ENCODE results near the gene AMOTL1.
"Not testable (repeated sequence)": the region's sequence is repeated elsewhere in the genome, so short reads cannot be mapped to it uniquely, and the experiment has no call there.

AMOTL1 gene

DNA sequence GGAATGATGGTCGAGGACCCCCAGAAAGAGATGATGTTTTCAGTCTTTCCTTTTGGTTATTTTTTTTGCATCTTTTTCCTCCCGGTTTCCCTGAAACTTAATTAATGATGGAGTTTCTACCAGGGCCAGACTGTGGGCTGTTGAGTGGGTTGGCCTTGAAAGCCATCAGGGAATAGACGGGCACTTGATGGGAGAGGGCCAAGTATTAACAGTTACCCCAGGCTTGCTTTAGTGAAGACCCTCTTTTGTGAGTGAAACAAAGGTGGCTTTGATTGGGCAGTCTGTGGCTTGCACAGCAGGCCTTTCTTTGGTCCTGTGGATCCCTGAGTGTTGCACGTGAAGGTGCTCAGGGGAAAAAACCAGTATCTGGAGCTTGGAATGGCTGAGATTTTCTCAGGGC is 56.9 kb downstream of the AMOTL1 start:
- no peak for DNase-seq (ENCODE audit: low read depth)

DNA sequence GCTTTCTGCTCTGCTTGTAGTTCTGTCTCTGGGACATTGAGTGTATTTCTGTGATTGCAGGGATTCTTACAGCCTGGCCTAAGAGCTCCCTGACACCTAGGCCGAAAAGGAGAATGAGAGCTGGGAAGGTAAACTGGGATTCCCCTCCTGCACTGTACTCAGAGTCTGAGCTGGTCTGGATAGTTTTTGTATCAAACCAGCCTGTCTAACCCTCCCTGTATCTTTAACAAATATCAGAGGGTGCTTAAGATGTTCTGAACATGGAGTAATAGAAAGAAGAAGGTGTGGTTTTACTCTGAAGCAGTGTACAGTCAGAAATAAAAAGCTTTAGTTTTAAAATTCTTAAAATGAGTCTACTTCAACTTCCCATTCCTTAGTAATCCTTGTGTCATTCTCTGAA is 57.3 kb downstream of the AMOTL1 start:
- DNase-seq (ENCODE audit: low read depth): no peak

DNA sequence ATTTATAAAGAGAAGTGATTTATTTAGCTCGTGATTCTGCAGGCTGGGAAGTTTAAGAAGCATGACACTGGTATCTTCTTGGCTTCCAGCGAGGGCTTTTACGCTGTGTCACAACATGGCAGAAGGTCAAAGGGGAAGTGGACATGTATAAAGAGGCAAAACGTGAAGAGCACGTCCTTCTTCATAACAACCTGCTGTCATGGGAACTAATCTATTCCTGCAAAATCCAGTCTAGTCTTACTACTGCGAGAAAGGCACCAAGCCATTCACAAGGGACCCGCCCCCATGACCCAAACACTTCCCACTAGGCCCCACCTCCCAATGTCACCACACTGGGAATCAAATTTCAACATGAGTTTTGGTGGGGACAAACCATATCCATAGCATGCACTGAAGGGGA is 58.3 kb downstream of the AMOTL1 start:
- no peak for DNase-seq (ENCODE audit: low read depth)

DNA sequence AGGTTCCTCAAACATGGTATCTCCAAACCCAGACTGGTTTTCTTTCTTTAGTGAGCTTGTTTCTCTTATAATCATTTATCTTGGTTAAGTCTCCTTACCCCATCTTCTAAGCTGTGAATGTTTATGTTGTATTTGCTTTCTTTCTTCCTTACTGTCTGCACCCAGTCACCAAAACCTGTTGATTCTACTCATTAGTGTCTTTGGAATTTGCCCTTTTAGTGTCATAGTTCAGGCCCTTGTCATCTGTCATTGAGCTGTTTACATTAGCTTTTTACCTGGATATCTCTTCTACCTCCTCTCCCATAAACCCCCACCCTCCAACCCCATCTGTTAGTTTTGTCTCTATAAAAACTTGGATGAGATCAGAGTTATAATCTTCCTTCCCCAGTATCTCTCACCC is 59.9 kb downstream of the AMOTL1 start:
- DNase-seq (ENCODE audit: low read depth): no peak

DNA sequence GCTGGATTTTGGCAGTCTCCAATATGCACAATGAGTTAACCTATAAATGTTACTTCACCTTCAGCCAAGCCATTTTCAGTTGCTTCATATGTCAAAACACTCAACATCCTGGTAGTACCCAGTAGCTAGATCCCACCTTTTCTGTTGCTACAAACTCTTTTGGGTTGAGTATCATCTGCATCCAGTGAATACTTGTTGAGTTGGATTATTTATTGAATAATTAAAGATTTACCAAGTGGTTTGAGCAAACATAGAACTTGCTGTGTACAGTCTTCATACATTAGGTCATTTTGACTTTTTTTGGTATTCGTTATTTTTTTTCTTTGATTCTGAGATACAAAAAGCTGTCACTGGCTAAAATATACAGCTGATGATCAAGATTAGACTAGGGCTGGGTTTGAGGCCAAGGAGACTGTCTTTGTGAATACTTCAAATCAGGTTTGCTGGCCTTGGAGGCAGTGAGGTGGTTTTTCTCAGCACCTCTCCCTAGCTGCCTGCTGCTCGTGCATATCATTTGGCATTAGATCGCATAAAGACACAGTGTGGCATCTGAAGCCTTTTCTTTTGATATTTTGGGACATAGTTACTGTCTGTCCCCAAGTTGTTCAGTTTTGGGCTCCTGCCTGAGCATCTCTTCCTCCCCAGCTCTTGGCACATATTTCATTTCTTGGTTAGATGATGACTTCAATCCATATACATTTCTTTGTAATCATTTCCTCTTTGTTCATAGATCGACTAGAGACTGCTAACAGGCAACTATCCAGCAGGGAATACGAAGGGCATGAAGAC is 62.8 kb downstream of the AMOTL1 start:
- no peak for DNase-seq (ENCODE audit: low read depth)

DNA sequence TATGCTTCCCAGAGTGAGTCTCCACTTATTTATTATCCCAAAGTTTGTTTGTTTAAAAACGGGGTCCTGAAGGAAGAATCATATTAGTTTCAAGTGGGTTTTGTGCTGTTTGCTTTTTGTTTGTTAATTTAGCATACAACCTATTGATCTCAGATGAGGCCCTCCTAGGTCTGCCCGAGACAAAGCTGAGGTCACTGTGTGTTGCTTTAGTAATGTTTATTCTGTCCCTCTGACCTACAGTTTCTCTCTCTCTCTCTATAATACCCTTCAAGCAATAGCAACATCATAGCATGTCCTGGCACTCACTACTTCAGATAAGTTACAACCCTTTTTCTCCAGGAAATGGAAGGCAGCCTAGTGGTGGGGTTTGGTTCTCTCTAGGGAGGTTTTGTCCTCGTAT is 63.4 kb downstream of the AMOTL1 start:
- DNase-seq (ENCODE audit: low read depth): no peak

DNA sequence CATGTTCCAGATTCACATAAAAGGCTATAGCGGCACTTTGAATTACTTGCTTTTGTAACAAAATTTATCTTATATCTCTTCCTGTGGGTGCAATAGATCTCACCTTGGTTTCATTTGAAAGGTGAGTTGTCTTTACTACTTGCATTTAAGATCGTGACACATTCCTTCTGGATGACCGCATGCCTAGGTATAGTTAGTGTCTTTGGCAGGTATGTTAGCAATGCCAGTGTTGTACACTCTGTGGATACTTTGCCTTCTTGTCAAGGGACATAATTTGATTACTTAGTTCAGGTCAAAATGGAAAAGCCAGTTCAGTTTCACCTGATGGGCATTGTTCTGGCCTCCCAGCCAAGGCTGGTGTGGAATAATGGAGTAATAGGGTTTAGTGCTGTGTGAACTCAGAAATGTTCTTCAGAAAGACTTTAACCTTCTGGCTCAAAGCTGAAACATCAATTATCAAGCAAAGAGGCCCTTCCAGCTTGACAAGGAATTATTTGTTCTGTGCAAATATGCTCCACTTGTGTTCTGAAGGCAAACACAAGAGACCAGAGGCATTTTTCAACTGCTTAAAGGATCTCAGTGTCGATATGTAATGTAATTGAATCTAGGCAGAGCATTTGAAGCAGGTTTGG is 64.6 kb downstream of the AMOTL1 start:
- no peak for DNase-seq (ENCODE audit: low read depth)

DNA sequence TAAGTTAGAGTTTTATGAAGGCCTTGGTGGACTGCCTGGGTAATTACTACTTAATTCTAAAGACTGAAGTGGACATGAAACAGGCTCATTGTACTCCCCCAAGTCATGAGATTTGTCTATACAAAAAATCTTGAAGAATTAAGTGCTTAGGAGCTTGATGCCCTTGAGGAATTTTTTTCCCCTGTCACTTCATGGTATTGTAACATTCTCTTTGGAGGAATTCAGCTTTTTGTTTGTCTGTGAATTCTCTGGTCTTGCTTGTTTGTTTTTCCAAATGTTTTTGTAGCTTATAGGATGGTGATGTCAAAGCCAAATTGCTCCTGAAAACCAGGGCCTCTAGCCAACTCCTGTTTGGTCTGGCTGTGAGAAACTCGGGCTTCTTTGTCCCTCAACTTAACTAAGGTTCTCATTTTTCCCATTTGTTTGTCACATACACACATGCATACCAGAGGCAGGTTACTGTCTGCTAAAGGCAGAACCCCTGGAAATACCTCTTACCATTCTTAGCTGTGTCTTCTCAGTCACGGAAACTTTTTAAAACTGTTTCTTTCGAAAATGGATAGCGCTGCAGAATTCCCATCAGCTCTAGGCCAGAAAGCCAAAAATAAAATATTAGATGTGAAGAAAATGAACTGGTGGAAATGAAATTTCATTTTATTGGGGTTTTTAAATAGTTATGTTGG is 66.9 kb downstream of the AMOTL1 start:
- no peak for DNase-seq (ENCODE audit: low read depth)

DNA sequence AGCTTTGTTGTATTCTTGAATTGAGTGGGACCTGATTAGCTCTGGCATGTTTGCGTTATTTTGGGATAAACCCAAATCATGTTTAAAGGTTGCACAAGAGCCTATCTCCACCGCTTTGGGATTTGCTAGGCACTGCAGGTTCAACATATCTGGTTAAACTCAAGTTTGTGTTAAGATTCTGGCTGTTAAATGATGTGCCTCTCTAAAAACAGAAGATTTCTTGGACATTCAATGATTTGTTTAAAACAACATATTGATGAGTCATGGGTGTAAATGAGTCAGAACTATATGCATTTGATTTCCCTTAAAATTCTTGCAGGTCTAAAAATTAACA is 67.4 kb downstream of the AMOTL1 start:
- no peak for DNase-seq (ENCODE audit: low read depth)

DNA sequence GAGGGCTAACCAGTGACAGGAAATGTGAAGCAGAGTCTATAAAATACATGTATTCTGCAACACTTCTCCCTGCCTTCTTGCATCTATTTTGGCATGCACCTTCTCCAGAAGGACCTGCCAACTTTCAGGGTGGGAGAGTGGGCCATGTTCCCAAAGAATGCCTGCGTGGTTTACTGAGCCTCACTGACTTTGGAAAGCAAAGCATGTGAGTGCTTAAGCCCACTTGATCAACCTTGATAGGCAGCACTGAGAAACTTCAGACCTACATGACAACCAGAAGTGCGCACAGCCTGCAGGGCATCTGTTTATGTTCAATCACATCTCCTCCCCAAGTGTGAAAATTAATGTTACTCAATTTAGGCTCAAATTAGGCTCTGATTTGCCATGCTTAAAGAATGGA is 69.2 kb downstream of the AMOTL1 start:
- DNase-seq (ENCODE audit: low read depth): no peak

DNA sequence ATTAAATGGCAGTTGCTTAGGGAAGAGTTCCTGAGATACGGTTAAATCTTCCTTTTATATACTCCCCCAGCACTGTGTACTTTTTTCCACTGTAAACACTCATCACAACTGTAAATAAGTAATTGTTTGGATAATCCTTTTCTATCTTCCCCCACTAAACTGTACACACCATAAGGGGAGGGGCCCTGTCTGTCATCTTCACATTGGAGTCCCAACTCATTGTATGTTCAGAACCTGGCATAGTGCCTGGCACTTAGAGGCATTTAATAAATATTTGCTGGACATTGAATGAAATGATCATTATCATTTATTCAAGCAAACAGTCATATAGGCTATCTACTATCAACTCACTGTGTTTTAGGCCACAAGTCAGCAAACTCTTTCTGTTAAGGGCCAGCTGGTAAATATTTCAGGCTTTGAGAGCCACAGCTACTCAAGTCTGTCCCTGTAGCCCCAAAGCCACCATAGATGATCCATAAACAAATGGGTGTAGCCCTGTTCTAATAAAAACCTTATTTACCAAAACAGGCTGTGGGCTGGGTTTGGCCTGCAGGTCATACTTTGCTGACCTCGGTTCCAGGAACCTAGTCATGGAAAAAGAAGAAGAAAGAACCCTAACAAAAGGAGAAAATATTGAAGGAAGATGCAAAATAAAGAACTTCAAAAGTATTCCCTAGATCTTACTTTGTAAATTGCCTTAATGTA is 70.0 kb downstream of the AMOTL1 start:
- DNase-seq (ENCODE audit: low read depth): no peak

DNA sequence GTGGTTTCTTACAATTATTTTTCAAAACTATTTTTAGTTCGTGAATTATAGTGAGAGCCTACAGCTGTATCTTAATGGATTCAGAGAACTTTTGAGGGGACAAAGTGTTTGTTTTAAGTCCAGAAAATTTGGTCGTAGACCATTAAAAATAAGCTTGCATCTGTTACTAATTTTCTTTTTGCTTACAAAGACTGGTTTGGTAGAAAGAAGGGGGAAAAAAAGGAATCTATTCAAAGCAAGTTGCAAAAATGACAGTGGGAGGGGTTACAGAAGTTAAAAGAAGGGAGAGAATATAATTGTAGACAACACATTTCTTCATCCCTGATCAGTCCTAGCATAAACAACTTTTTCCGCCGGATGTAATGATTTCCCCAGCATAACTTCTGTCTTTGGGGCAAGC is 72.1 kb downstream of the AMOTL1 start:
- DNase-seq (ENCODE audit: low read depth): no peak

DNA sequence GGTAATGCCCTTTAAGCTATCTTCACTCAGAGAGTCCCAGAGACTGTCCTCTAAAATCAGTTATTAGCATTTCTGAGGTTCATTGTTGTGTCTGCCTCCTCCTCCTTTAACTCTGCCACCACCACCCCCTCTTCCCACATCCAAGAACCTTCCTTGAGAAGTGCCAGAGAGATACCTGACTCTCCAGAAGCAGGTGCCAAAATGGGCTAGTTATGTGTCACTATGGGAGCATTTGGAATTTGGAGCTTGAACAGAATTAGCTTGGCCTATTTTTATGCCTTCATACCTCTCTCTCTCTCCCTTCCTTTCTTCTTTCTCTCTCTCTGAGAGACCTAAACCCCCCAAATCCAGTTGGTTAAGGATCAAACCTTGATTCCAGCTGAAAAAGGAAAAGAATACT is 75.9 kb downstream of the AMOTL1 start:
- no peak for DNase-seq (ENCODE audit: low read depth)

DNA sequence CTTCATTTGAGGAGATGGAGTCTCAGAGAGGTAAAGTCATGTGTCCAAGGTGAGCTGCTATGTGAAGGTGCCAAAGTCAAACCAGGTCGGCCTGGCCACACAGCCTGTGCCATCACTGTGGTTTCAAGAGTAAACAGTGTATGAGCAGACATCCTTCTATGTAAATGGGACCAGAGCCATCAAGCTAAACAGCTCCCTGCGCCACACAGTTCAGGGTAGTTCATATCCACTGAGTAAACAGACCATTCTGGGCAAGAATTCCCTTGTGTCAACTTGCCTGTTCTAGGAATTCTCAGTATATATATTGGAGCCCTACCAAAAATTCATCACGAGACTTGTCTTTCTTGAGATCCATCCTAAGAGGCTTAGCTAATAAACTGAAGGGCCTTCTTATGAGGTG is 77.5 kb downstream of the AMOTL1 start:
- DNase-seq (ENCODE audit: low read depth): no peak

DNA sequence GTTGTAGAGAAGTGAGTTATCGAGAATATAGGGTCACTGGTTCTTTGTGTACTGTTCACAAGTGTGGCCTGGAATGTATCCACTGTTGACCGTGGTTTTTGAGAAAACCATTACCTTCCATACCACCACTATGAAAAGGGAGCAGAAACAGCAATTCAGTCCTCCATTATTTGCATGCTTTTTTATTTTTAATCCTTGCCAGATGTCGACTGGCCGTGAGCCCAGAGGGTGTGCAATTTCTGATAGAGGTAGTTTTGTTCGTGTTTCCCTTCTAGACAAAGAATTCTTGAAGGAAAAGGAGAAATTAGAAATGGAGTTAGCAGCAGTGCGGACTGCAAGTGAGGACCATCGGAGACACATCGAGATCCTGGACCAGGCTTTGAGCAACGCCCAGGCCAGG is 81.7 kb downstream of the AMOTL1 start:
- no peak for DNase-seq (ENCODE audit: low read depth)

DNA sequence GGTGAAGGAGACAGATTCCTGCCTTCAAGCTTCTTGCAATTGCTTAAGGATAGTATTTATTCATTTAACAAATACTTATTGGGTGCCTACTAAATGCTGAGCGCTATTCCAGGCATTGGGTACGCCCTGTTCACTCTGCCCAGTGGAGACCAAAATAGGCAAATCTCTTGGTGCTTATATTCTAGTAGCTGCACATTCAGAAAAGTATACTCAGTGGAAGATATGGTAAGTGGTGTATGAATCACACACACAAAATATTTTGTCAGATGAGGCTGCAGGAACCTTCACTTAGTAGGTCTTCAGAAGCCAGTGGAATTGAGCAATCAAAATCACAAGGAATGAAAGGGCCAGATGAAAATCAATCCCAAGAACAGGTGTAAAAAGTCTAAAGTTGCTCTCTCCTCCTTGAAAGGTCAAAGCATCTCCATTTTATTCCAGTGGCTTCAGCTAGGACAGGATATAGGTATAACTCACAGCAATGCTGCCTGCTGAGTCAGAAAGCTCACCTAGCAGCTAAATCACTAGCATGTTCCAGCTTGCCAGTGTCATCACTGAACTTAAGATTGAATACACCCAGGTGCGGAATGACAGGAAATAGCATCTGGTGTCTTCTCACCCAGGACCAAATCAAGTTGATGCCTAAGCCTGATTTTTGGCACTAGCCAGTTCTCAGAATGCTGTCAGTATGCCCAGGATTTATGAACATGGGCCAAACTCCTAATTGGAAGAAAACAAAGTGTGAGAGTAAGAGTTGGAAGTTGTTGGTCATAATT is 83.9 kb downstream of the AMOTL1 start:
- no peak for DNase-seq (ENCODE audit: low read depth)

DNA sequence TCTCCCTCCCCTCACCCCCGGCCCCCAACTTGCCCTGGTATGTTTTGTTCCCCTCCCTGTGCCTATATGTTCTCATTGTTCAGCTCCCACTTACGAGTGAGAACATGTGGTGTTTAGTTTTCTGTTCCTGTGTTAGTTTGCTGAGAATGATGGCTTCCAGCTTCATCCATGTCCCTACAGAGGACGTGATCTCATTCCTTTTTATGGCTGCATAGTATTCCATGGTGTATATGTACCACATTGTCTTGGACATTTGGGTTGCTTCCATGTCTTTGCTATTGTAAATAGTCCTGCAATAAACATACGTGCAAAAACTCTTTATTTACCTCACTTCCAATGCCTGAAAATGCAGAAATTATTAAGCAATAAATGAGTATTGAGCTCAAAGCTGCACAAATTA is 85.1 kb downstream of the AMOTL1 start:
- DNase-seq (ENCODE audit: low read depth): not testable (repeated sequence)

DNA sequence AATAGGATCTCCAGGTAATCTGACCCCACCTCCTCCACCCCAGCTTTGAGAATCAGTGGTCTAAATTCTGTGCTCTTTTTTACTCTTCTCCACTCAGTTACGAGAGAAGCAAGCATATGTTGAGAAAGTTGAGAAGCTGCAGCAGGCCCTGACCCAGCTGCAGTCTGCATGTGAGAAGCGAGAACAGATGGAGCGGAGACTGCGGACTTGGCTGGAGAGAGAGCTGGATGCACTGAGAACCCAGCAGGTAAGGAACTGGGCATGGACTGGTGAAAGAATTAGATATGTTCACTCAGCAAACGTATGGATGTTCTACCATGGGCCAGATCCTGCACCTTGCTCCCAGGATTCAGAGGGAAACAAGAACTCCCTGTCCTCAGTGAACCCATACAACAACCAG is 85.7 kb downstream of the AMOTL1 start:
- DNase-seq (ENCODE audit: low read depth): no peak

DNA sequence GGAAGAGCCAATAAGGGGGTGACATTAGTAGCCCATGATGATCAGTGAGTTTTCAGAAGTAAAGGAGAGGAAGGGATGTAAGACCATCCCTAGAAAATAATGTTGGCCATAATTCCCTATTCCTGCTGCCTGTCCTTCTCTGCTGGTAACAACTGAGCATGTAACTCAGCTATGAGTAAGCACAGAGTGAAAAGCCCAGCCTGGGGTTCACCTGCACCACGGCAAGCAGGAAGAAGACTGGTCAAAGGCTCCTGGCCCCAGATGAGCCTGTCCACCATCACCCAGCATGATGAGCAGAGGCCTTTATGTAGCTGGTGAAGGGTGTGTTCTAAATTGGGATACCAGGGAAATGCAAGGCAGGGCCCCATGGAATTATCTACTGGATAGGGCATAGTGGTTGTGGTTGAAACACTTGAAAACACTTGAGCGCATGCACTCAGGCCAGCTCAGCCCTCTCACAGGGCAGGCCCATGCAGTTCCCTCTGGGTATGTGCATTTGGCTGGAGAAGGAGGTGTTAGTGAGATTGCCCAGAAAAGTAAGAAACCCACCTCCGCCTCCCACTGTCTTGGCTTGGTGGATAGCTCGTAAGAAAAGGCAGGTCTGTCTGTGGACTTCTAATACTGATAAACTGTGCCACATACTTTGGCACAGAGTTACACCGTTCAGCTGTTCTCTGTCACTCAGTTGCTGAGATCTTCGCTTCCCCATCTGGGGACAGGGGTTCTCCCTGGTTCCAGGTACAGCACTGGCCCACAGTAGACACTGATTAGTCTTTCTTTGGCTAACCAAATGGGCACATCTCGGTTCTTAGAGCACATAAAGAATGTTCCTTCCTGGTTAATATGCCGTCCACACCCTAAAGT is 86.8 kb downstream of the AMOTL1 start:
- DNase-seq (ENCODE audit: low read depth): no peak

DNA sequence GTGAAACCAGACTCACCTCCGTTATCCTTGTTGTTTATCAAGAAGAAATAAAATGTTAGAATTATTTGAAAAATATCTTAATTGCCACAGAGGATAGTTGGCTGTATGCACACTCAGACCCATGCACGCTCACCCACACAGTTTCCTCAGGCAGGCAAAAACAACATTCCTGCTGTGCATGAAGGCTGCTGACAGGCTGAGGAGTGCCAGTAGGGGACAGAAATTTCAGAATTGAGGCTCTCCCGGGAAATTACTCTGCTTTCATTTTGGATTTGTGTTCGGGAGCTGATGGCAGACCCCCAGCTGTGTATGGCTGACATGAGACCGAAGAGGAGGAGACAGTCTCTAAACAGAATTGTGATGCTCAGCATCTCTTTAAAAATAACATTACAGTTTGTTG is 87.5 kb downstream of the AMOTL1 start:
- DNase-seq (ENCODE audit: low read depth): no peak

DNA sequence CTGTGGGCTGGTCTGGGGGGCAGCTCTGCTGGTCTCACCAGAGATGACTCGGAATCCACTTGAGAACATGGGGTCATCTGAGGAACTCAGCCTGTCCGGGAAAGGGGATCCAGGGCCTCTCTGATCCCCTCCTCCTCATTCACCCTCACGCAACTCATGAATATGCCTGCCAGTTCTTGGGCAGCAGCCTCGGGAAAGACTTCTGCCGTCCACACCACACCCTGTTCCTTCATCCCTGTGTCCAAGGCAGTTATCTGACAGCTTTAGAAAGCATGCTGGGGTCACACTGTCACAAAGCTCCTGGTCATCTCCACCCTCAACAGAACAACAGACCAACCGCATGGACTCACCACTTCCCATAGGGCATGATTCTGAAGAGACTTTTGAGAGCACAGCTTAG is 88.3 kb downstream of the AMOTL1 start:
- no peak for DNase-seq (ENCODE audit: low read depth)
